ENCODE data around the gene GNA12. TPM values are rescaled to one million over a fixed set of nuclear protein-coding genes. Genes with fewer than 3 reads are reported as not detected.

Gene GNA12
- total RNA-seq, 6 experiments from 2014 or later: 10.3 to 32.1 (median 14.1) TPM

GRCh38 chr7:2878306-2878705, 34.2 kb upstream of the GNA12 start:
- WGBS (ENCODE audit: insufficient coverage, low coverage, low lambda C conversion rate, missing lambda C conversion rate): 33% methylated on average over 3 of the region's 3 CpGs
- ATAC-seq (no peak), DNase-seq (no peak)
- Histone ChIP-seq H3K4me1 (no peaks in the 10 kb centered on the region), H3K36me3 (no peaks in the 10 kb centered on the region), H3K27ac (no peak overlapping the region), H3K27me3 (no peaks in the 10 kb centered on the region), H3K4me3 (no peak overlapping the region), H3K9me3 (no peaks in the 10 kb centered on the region)
- TF ChIP-seq POLR2A (IDR thresholded peaks at IDR 0.05) (no peak), CTCF (IDR thresholded peaks at IDR 0.05) (no peak)
- intact Hi-C loops (cut with DNase I): no loop called here

- WGBS (ENCODE audit: insufficient coverage, low coverage, low lambda C conversion rate, missing lambda C conversion rate): 70% methylated on average over 14 of the region's 24 CpGs
- ATAC-seq: no peak
- no peaks in the 10 kb centered on the region for H3K4me1 ChIP-seq
- no peak overlapping the region for H3K4me3 ChIP-seq
- H3K36me3 ChIP-seq: no peaks in the 10 kb centered on the region
- intact Hi-C loops (cut with DNase I): no loop called here
- no peak for DNase-seq
- H3K27me3 ChIP-seq: no peaks in the 10 kb centered on the region
- no peak overlapping the region for H3K27ac ChIP-seq
- H3K9me3 ChIP-seq: no peaks in the 10 kb centered on the region
- no peak for TF ChIP-seq POLR2A (IDR thresholded peaks at IDR 0.05)
- no peak for TF ChIP-seq CTCF (IDR thresholded peaks at IDR 0.05)
Measured at GRCh38 chr7:2876031-2876731, 32.1 kb upstream of the GNA12 start.

DNA sequence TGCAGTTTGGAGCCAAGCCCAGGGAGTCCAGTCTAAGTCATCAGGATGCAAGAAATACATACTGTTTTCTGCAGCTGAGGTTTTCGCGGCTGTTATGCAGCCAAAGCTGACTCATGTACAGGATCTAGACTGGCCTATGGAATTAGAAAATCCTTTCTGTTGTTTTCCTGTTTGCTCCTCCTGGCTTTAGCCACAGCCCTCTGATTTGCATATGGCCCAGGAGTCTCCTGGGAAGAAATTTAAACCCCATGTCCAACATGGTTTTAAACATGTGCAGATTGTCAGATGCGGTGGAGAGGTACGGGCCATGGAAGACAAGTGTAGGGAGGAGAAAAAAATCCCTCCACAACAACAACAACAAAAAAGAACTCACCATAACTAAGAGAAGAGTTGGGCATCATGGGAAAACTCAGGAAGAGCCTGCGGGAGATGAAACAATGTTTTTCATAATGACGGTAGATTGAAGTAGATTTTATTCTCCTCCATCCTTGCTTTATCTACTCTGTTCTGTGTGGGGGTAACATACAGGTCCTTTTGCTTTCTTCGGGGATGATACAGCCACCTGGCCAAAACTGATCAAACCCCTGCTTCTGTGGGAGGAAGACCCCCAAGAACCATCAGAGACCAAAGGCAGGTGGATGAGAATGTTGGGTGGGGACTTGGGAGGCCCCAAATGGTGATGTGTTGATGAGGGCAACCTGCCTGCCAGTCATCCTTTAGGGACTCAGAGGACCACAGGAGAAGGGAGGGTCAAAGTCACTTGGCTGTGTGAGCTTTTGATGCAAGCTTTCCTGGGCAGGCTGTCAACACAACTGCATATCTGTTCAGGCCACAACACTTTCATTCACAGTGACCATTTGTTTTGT, 29.8 kb upstream of the GNA12 start:
- H3K27ac ChIP-seq: no peak overlapping the region

DNA sequence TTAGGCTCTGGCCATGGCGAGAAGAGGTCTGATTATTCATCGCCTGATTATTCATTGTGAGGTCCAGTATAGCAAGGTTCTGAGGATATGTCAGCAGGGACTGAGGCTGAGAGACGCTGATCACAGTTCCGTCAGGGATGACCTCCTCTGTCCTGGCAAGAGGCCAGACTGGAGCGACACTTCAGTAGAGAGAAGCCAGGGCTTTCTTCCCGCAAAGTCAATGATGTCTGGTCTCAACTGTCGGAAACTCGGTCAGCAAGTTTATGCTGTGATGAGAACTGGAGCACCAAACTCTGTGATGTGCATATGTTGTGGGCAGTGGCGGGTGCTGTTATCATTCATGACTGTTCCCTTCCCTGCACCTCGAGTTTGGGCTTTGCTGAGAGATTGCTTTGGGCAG, 29.0 kb upstream of the GNA12 start:
- ATAC-seq (peak; percentile 53 to 66 (median 57)), DNase-seq (peak in 2 of 3 donors; percentile 58 to 61)
- intact Hi-C loops (cut with DNase I): no loop called here
- Histone ChIP-seq H3K27ac (no peak overlapping the region), H3K36me3 (no peaks in the 10 kb centered on the region), H3K4me1 (no peaks in the 10 kb centered on the region), H3K27me3 (no peaks in the 10 kb centered on the region), H3K9me3 (no peaks in the 10 kb centered on the region), H3K4me3 (no peak overlapping the region)
- TF ChIP-seq CTCF (IDR thresholded peaks at IDR 0.05): no peak
- no peak for TF ChIP-seq POLR2A (IDR thresholded peaks at IDR 0.05)
- WGBS (ENCODE audit: insufficient coverage, low coverage, low lambda C conversion rate, missing lambda C conversion rate): 63% methylated on average over 2 of the region's 10 CpGs

More for the DNA sequence above, 29.8 kb upstream of the GNA12 start:
- no peaks in the 10 kb centered on the region for H3K9me3 ChIP-seq
- H3K36me3 ChIP-seq: no peaks in the 10 kb centered on the region
- H3K4me1 ChIP-seq: no peaks in the 10 kb centered on the region
- no peaks in the 10 kb centered on the region for H3K27me3 ChIP-seq
- TF ChIP-seq POLR2A (IDR thresholded peaks at IDR 0.05) (no peak), CTCF (IDR thresholded peaks at IDR 0.05) (no peak)
- intact Hi-C loops (cut with DNase I): no loop called here
- H3K4me3 ChIP-seq: no peak overlapping the region
- DNase-seq: no peak
- WGBS (ENCODE audit: insufficient coverage, low coverage, low lambda C conversion rate, missing lambda C conversion rate): 40% methylated on average over 7 of the region's 7 CpGs
- ATAC-seq: peak in 3 of 4 donors; percentile 45 to 65 (median 45)

Data from right lobe of liver (tissue), 6 donors.